H1 (cell line): ENCODE results near the gene LOXL4. TPM values are rescaled to one million over a fixed set of nuclear protein-coding genes. Genes with fewer than 3 reads are reported as not detected.

Experiments
- CTCF ChIA-PET: fragments of 300-600 bp; sonication (Branson Sonifier 250); formaldehyde crosslinking; loops from one replicate; lab custom pipeline; 2021; ENCODE audit not compliant: partially characterized antibody; lab: Charles Lee
- POLR2A ChIA-PET: fragments of 300-600 bp; sonication (Branson Sonifier 250); formaldehyde crosslinking; loops from one replicate; lab custom pipeline; 2021; ENCODE audit warnings: inconsistent platforms; ENCODE audit not compliant: partially characterized antibody; lab: Charles Lee
- DNase-seq, 2 experiments: peaks; one replicate each; pipeline versions ENCODE4 v3.0.0 to v3.0.0-alpha.2; 2010 to 2022; ENCODE audit warnings: low spot score in 2 of 2, low read depth in 1 of 2, mixed read lengths in 1 of 2
- FAIRE-seq: peaks from 2 replicates; lab custom pipeline; 2011; peaks lifted over from hg19 to GRCh38; lab: Jason Lieb, UNC
- H2AFZ ChIP-seq: 2 replicates; pipeline ENCODE4 v1.8.1; 2012; ENCODE audit warnings: low read length, inconsistent platforms
- H2AK5ac ChIP-seq: 2 replicates; pipeline ENCODE4 v1.6.1; 2013; ENCODE audit warnings: low read depth, low read length
- H2BK120ac ChIP-seq: replicated peaks from 2 replicates; pipeline ENCODE3; 2013; ENCODE audit warnings: low read depth, low read length, inconsistent platforms
- H2BK12ac ChIP-seq: 2 replicates; pipeline ENCODE4 v1.6.1; 2013; ENCODE audit warnings: low read depth, low read length
- H2BK15ac ChIP-seq: 2 replicates; pipeline ENCODE4 v1.6.1; 2013; ENCODE audit warnings: low read length
- H2BK20ac ChIP-seq: 2 replicates; pipeline ENCODE4 v1.6.1; 2013; ENCODE audit warnings: low read length
- H2BK5ac ChIP-seq: 2 replicates; pipeline ENCODE4 v1.6.1; 2013; ENCODE audit warnings: low read depth, low read length
- H3K14ac ChIP-seq: 2 replicates; pipeline ENCODE4 v1.6.1; 2013; ENCODE audit warnings: inconsistent platforms; ENCODE audit not compliant: insufficient read length
- H3K18ac ChIP-seq: 2 replicates; pipeline ENCODE4 v1.6.1; 2013; ENCODE audit warnings: low read length; ENCODE audit errors: extremely low read depth
- H3K23ac ChIP-seq: 2 replicates; pipeline ENCODE4 v1.6.1; 2013; ENCODE audit warnings: inconsistent platforms; ENCODE audit not compliant: insufficient read length
- H3K23me2 ChIP-seq: 2 replicates; pipeline ENCODE4 v1.6.1; 2013; ENCODE audit warnings: low read depth, low read length
- H3K27ac ChIP-seq: 2 replicates; pipeline ENCODE4 v1.6.1; 2011; ENCODE audit warnings: low read depth, low read length, inconsistent platforms
- H3K27me3 ChIP-seq, 4 experiments: replicated peaks in 1 of 4; 1 replicate in 1 of 4; 2 replicates in 3 of 4; pipeline versions ENCODE4 v1.6.1 to v1.8.1; 2011 to 2013; ENCODE audit warnings: low read length in 3 of 4, mild to moderate bottlenecking in 3 of 4, inconsistent platforms in 2 of 4, mixed read lengths in 2 of 4, moderate library complexity in 1 of 4; ENCODE audit not compliant: control insufficient read depth in 3 of 4, insufficient read depth in 3 of 4; ENCODE audit errors: extremely low read depth in 1 of 4
- H3K36me3 ChIP-seq, 4 experiments: 2 replicates each; pipeline versions ENCODE4 v1.6.1 to v1.8.1; 2011 to 2013; ENCODE audit warnings: mild to moderate bottlenecking in 4 of 4, low read length in 3 of 4, moderate library complexity in 2 of 4, control low read depth in 1 of 4, inconsistent platforms in 1 of 4; ENCODE audit not compliant: insufficient read depth in 4 of 4, control insufficient read depth in 2 of 4
- H3K4ac ChIP-seq: replicated peaks from 2 replicates; pipeline ENCODE3; 2013; ENCODE audit warnings: low read length, low read depth, mixed read lengths, inconsistent platforms; ENCODE audit not compliant: insufficient read length
- H3K4me1 ChIP-seq, 4 experiments: replicated peaks in 1 of 4; 1 replicate in 1 of 4; 2 replicates in 3 of 4; pipeline versions ENCODE4 v1.6.1 to v1.8.1; 2011 to 2013; ENCODE audit warnings: low read length in 3 of 4, inconsistent platforms in 2 of 4, mixed read lengths in 1 of 4; ENCODE audit not compliant: insufficient read depth in 4 of 4, control insufficient read depth in 3 of 4
- H3K4me2 ChIP-seq, 2 experiments: 2 replicates each; pipeline versions ENCODE4 v1.6.1 to v1.8.1; 2011 to 2013; ENCODE audit warnings: low read depth in 2 of 2, low read length in 2 of 2, control low read depth in 1 of 2, inconsistent platforms in 1 of 2, mild to moderate bottlenecking in 1 of 2; ENCODE audit not compliant: insufficient read depth in 1 of 2
- H3K4me3 ChIP-seq, 4 experiments: fragments of 200-600, 300-600 bp in 1 of 4; sonication (generic), shearing (Covaris generic), sonication (Bioruptor Twin) in 1 of 4; 2 replicates each; pipeline versions ENCODE4 v1.5.1 to v1.8.1; 2011 to 2016; ENCODE audit warnings: low read length in 4 of 4, low read depth in 3 of 4, control low read depth in 2 of 4, inconsistent platforms in 2 of 4, mild to moderate bottlenecking in 2 of 4, mixed read lengths in 1 of 4, moderate library complexity in 1 of 4; ENCODE audit not compliant: insufficient read depth in 2 of 4; ENCODE audit errors: extremely low read depth in 1 of 4
- H3K56ac ChIP-seq: replicated peaks from 2 replicates; pipeline ENCODE3; 2013; ENCODE audit warnings: low read depth, mild to moderate bottlenecking, mixed read lengths, low read length, inconsistent platforms; ENCODE audit not compliant: insufficient read length
- H3K79me1 ChIP-seq: 2 replicates; pipeline ENCODE4 v1.6.1; 2013; ENCODE audit warnings: low read depth, low read length, control low read depth
- H3K79me2 ChIP-seq, 2 experiments: 2 replicates each; pipeline versions ENCODE4 v1.6.1 to v1.8.1; 2012 to 2013; ENCODE audit warnings: low read length in 2 of 2, mild to moderate bottlenecking in 2 of 2, inconsistent platforms in 1 of 2; ENCODE audit not compliant: insufficient read depth in 2 of 2, control insufficient read depth in 1 of 2
- H3K9ac ChIP-seq, 4 experiments: replicated peaks in 1 of 4; 1 replicate in 1 of 4; 2 replicates in 3 of 4; pipeline versions ENCODE4 v1.6.1 to v1.8.1; 2011 to 2013; ENCODE audit warnings: low read depth in 3 of 4, low read length in 3 of 4, control low read depth in 2 of 4, mild to moderate bottlenecking in 2 of 4, moderate library complexity in 2 of 4, inconsistent platforms in 1 of 4; ENCODE audit errors: extremely low read depth in 1 of 4
- H3K9me3 ChIP-seq, 2 experiments: 2 replicates each; pipeline versions ENCODE4 v1.6.1 to v1.8.1; 2012 to 2013; ENCODE audit warnings: mild to moderate bottlenecking in 2 of 2, moderate library complexity in 2 of 2, control low read depth in 1 of 2, inconsistent platforms in 1 of 2, low read depth in 1 of 2, low read length in 1 of 2, mixed read lengths in 1 of 2; ENCODE audit not compliant: insufficient read depth in 2 of 2
- H4K20me1 ChIP-seq, 2 experiments: replicated peaks in 1 of 2; 2 replicates each; pipeline versions ENCODE3 to v1.8.1; 2011 to 2013; ENCODE audit warnings: inconsistent platforms in 2 of 2, low read length in 2 of 2, mild to moderate bottlenecking in 1 of 2; ENCODE audit not compliant: insufficient read depth in 2 of 2, control insufficient read depth in 1 of 2
- H4K5ac ChIP-seq: 2 replicates; pipeline ENCODE4 v1.6.1; 2013; ENCODE audit warnings: low read length, low read depth, mixed read lengths, inconsistent platforms; ENCODE audit not compliant: insufficient read length
- H4K8ac ChIP-seq: 2 replicates; pipeline ENCODE4 v1.8.0; 2013; ENCODE audit warnings: mild to moderate bottlenecking, moderate library complexity, low read length, inconsistent platforms; ENCODE audit not compliant: insufficient read depth; ENCODE audit errors: extremely low read depth
- H4K91ac ChIP-seq: replicated peaks from 2 replicates; pipeline ENCODE3; 2013; ENCODE audit warnings: low read length, mixed read lengths, inconsistent platforms; ENCODE audit not compliant: insufficient read length
- CEBPB ChIP-seq: IDR thresholded peaks from 2 replicates; pipeline ENCODE4 v1.6.1; 2012; ENCODE audit warnings: low read depth, low read length
- POLR2AphosphoS5 ChIP-seq: IDR thresholded peaks from 2 replicates; pipeline ENCODE4 v1.6.1; 2011; ENCODE audit warnings: low read depth, low read length
- WGBS, 2 experiments: shearing (Covaris generic) in 1 of 2; methylation state at CpG; one replicate each; pipeline versions ENCODE4 v1.1.6 to v1.1.7; 2013 to 2015; ENCODE audit warnings: low lambda C conversion rate in 2 of 2, mixed read lengths in 2 of 2, inconsistent platforms in 1 of 2, low coverage in 1 of 2, missing lambda C conversion rate in 1 of 2; ENCODE audit not compliant: insufficient replicate concordance in 2 of 2, insufficient coverage in 1 of 2, insufficient read length in 1 of 2; ENCODE audit errors: extremely low coverage in 1 of 2, missing lambda C conversion rate in 1 of 2; 5-methylcytosine and 5-hydroxymethylcytosine counted together
- polyA plus RNA-seq, 7 experiments: library from polyadenylated mRNA; depleted of rRNA in 3 of 7; stranded (reverse) in 5 of 7; unstranded in 2 of 7; fragments of >200 nt in 5 of 7; fragments of 200-250 nt in 2 of 7; gene quantifications; 1 replicate in 5 of 7; 2 replicates in 1 of 7; 4 replicates in 1 of 7; pipeline versions ENCODE4 v1.2.1 to v1.2.3, GENCODE V29; 2011 to 2013; ENCODE audit warnings: missing spikeins in 2 of 7, mixed read lengths in 2 of 7
- total RNA-seq: library from RNA; stranded (reverse); fragmentation: NEBNext Ultra II Directional; extraction: Animal tissue kit (Norgen Biotek cat#: 25700); gene quantifications from 2 replicates; pipeline ENCODE4 v1.2.1, GENCODE V29; 2021

The LOXL4 gene
- total and polyA plus RNA-seq, 2 of the 8 experiments (the other 6 are each of a cell fraction or from before 2014, with no cell fraction given): 0.13 to 0.27 TPM

DNA sequence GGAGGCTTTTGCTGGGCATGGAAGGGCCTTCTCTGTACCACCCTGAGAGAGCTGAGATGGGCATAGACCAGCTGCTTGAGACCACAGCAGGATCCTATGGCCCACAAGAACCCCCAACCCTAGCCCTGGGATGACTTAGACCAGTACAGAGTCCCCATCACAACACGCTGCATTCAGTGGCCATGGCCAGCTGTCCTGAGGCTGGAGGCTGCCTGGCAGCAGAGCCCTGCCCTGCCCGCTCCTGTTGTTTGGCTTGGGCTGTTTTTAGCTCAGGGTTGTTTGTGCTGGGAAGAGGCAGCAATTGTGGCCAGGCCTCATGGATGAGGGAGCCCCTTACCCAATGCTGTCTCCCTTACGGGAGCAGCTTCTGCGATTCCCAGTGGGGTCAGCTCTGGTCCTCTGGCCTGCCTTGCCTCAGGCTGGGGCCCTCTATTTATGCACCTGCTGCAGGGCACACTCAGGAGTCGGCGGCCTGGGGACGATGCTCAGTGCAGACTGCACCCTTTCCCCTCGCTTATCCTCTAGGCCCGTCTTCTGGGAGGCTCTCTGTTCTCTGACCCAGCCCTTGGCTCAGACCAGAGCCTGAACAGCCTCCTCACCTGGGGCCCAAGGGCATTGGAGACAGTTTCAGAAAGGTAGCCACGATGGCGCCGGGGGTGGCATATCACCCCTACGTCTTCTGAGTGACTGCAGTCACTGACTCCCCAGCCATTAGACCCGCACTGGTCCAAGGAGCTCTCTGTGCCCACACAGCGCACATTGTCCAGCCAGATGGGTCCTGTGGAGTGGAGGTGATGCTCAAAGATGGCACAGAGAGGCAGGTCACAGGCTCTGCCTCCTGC, 6.3 kb downstream of the LOXL4 start:
- H3K79me2 ChIP-seq: no peaks in the 10 kb centered on the region
- POLR2A ChIA-PET: interaction anchor here (1.4 to 2.0 kb wide), 2 partner anchors 9 to 48 kb away, joined by 3 to 6 read pairs; no protein-coding TSS in a partner anchor
- no peak for FAIRE-seq
- TF ChIP-seq POLR2AphosphoS5 (no peak), CEBPB (no peak)

More for the DNA sequence above, 6.3 kb downstream of the LOXL4 start:
- H2AK5ac ChIP-seq: no peak overlapping the region
- no peak overlapping the region for H2BK12ac ChIP-seq
- no peak overlapping the region for H3K56ac ChIP-seq
- no peaks in the 10 kb centered on the region for H3K23me2 ChIP-seq
- H2BK120ac ChIP-seq: no peak overlapping the region
- H3K4me1 ChIP-seq: no peaks in the 10 kb centered on the region; a peak in 1 of 7 replicates
- no peak overlapping the region for H2AFZ ChIP-seq
- H4K8ac ChIP-seq: peak overlapping the region; percentile 72
- no peak overlapping the region for H3K4ac ChIP-seq
- H3K4me3 ChIP-seq: no peak overlapping the region
- H2BK15ac ChIP-seq: no peak overlapping the region
- CTCF ChIA-PET: interaction anchor here (0.5 to 8.3 kb wide), 22 partner anchors 9 to 217 kb away, joined by 3 to 117 read pairs (median 8); no protein-coding TSS in a partner anchor
- H2BK20ac ChIP-seq: no peak overlapping the region
- no peaks in the 10 kb centered on the region for H3K36me3 ChIP-seq
- 89% methylated on average over 15 of the region's 15 CpGs; no CpG with 5 or more reads in 1 of the 2 experiments for WGBS, 2 experiments
- no peaks in the 10 kb centered on the region for H3K27me3 ChIP-seq
- H3K23ac ChIP-seq: no peak overlapping the region
- H3K79me1 ChIP-seq: no peaks in the 10 kb centered on the region
- H4K5ac ChIP-seq: no peak overlapping the region
- no peak overlapping the region for H3K14ac ChIP-seq
- no peak for DNase-seq
- no peaks in the 10 kb centered on the region for H3K9me3 ChIP-seq
- H4K91ac ChIP-seq: no peak overlapping the region
- no peak overlapping the region for H3K9ac ChIP-seq
- H2BK5ac ChIP-seq: no peak overlapping the region
- no peak overlapping the region for H3K27ac ChIP-seq
- no peak overlapping the region for H3K4me2 ChIP-seq
- H3K18ac ChIP-seq: no peak overlapping the region
- peaks cover 0 to 2% of the 10 kb centered on the region in 2 experiments for H4K20me1 ChIP-seq
